ENCODE measurements around the gene UBR4.
A peak's percentile ranks its signal among the peaks of the same experiment; 100 is the strongest.
"Not testable (repeated sequence)": the region's sequence is repeated elsewhere in the genome, so short reads cannot be mapped to it uniquely, and the experiment has no call there.

The UBR4 gene

DNA sequence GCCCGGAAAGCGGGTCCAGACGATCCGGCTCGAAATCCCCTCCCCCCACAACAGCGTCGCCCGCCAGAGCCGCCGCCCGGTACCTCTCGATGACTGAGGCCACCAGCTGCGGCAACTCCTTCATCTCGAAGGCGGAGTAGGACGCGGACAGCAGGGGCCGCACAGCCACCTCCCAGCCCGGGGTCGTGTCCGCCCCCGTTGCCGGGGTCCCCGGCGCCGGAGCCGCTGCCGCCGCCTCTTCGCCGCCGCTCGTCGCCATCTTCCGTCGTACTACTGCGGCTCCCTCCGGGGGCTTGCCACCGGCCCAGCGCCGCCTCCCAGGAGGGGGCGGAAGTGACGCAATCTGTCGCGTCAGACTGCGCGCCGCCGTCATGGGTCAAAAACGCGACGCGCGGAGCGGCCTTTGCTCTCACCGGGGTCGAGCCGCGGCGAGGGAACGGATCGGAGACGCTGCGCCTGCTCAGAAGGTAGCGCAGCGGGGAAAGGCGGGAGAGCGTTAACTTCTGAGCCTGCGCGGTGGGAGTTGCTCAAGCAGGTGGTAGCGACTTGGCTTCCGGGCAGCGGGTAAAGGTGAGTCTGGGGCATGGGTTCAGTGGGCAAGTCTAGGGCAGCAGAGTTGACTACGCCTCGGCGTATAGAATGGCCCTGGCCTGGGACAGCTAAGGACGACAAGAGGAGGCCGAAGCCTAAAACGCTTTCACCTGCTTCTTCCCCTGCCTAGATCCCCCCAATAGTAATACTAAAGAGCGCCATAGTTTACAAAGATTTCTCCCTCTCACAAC is at the start of gene UBR4:
Gene UBR4, minus strand, starts transcription at position 277 of the 782 bp plus-strand sequence. Its CDS starts 18 bp downstream, at position 259.
- peak; percentile 96 for DNase-seq (ENCODE audit: low spot score)

DNA sequence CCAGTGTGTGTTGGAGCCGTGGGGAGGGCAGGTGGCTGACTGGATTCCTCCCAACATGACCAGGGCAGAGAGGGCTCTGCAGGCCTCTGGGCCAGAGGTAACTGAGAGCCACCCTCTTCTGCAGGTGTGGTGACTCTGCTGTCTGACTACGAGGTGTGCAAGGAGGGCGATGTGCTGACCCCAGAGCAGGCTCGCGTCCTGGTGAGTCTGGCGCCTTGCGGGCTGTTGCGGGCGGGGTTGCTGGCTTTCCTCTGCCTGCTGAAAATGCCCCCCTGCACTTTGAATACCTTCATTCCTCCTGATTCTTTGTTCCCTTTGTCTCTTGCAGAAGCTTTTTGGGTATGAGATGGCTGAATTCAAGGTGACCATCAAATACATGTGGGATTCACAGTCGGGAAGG is 48.3 kb upstream of the UBR4 start:
- no peak for DNase-seq (ENCODE audit: low spot score)

DNA sequence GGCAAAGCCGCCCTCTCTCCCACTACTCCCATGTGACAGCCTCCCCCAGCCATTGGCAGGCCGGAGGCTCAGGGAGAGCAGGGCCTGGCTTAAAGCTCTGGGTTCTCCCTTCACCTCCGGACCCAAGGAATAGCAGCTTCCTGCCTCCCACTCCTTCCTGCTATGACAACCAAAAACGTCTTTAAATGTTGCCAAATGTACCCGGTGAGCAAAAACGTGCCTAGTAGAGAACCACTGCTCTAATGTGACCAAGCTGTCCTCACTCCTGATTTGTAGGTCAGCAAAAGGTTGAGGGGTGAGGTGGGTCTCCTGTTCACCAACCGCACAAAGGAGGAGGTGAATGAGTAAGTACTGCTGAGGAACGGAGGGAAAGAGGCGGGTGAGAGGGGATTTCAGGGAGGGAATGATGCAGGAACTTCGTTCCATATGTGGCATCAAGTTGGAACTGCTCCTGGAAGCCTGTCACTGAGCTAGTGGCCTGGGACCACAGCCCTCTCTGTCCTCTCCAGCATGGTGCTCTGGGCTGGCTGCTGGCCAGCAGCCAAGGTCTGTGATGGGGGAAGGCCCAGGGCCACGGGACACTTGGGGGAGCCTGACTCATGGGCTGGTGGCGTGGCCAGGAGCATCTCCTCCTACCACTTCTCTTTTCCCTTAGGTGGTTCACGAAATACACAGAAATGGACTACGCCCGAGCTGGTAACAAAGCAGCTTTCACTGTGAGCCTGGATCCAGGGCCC is 47.3 kb upstream of the UBR4 start:
- DNase-seq (ENCODE audit: low spot score), result no peak

DNA sequence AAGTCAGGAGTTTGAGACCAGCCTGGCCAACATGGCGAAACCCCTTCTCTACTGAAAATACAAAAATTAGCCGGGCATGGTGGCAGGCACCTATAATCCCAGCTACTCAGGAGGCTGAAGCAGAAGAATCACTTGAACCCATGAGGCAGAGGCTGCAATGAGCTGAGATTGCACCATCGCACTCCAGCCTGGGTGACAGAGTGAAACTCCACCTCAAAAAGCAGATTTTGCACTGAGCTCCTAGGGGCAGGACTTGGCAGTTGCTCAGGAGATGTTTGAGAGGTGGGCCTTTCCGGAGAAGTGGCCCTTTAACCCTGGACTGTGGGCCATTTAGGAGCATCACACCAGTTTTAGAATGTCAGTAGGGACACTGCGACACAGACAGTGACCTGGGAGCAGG is 46.2 kb upstream of the UBR4 start:
- DNase-seq (ENCODE audit: low spot score), result not testable (repeated sequence)

DNA sequence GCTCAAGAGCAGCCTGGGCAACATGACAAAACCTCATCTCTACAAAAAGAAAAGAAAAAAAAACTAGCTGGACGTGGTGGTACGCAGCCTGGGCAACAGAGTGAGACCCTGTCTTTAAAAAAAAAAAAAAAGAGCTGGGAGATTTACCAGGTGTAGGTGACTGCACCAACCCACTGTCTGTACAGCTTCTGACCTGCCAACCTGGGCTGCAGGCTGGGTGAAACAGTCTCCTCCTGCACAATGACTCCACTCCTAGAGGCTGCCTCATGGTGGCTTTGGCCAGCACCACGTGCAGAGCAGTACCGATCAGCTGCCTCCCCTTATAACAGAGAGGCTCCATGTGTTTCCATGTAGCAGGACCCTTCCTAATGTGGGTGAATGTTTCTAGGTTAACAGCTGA is 45.2 kb upstream of the UBR4 start:
- DNase-seq (ENCODE audit: low spot score), result no peak

DNA sequence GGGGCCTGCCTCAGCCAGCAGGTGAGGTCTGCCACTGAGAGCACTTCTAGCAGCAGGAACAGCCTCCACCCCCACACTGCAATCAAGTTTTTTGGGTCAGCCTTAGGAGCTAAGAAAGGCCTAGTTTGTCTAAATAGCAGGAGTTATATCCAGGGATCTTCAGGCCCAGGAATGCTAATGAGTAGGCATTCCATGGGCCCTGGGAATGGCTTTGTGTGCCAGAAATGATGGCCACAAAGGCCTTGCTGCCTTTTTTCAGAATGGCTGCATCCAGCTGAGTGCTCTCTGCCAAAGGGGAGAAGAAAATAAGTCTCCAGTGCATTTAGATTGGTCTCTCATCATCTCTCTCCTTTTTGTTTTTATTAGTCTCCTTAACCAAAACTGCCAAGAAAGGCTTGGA is 44.4 kb upstream of the UBR4 start:
- DNase-seq (ENCODE audit: low spot score), result peak; percentile 41

DNA sequence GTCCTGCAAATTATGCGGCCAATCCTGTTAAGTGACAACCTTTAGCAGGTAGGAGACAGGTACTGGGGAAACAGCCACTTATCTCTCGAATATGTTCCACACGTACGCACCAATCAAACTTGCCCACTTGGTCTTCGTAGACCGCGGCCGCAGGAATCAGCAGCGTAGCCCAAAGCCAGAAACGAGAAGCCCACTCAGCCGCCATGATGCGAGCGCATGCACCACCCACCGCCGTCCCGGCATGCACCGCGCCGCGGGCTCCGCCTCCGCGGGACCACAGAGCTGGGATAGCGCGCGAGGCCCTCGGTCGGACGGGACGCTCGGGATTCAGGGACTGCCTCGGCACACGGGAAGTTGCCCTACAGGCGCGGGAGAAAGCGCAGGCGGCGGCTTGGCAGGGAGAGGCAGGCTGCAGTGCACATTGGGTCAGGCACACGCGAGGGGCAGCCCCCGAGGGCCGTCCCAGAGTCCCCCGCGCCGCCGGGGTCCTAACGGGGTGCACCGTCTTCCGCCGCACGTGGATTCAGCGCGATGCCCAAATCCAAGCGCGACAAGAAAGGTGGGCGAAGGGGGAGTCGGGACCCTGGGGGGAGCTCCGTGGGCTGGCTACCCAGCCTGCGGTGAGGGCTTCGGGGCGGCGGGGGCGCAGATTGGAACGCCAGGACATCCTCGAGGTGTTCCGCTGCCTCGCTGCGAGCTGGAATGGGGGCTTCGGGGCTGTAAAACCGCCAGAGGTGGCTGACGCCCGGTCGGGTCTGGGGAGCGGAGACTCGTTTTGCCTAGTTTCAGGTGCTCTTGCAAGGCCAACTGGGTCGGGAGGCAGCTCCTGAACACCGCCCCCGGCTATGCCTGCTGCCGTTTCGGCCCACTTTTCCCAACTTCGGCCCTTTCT is 41.5 kb upstream of the UBR4 start, which contains the start of the genes EMC1 and MRTO4:
Gene EMC1, minus strand, starts transcription at position 220 of the 892 bp plus-strand sequence. Its CDS starts 15 bp downstream, at position 205.
Gene MRTO4, plus strand, starts transcription at position 501 of the 892 bp plus-strand sequence. Its CDS starts 31 bp downstream, at position 532.
- peak; percentile 83 for DNase-seq (ENCODE audit: low spot score)

DNA sequence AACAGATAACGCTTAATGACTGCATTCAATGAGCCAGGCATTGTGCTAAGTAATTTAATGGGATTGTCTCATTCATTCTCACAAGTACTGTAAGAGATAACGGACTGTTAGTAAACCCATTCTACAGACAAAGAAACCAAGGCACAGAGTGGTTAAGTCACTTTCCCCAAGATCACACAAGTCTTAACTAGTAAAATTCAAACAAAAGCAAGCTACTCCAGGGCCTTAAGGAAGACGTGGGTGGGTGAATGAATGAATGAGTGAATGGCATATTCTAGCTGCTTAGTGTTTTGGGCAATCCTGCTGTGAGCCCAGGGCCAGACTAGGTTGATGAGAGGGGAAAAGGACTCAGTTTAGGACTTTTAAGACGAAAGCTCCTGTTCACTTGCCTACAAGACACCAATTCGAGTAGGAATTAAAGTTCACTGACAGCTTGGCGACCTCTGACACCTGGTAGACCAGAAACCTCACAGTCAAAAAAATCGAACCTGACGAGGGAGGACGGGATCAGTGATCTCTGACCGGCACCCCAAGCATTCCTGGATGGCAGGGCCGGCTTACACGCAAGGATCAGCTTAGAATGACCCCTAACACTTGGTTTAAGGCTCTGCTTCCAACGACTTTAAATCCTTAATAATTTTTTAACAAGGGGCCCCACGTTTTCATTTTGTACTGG is 40.7 kb upstream of the UBR4 start:
- no peak for DNase-seq (ENCODE audit: low spot score)

DNA sequence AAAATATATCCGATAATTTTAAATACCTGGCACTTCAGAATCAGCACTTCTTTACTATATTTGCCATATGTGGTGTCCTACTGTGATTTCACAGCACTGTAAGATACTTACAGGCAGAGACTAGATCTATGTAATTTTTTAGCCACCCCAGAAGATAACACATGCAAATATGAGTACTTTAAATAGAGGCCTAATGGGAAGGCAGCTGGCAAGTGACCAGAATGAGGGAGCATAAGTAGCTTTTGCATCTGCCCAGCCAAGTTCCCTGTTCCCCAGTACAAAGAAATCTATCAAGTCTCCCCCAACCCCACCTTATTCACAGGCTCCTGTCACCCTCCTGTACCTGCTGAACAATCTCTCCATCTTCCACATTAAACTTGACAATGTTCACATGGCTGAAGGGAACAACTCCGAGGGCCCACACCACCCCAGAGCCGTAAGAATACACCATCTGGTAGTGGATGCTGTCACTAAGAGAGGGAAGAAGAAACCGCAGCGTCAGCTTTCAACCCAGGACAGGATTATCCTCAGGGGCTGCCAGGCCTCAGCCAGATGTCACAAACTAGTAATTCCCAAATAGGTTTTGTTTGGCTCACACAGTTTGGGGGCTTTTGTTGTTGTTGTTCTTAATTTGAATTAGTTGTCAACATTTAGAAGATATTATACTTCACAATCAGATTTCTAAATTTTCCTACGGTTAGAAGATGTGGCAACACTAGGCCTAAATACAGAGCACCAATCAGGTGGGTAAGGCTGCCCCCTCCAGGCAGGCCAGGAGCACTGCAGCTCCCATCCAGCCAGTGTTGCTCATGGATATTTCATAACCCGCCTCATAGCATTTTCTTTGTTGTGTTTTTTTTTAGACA is 30.8 kb upstream of the UBR4 start:
- peak; percentile 75 for DNase-seq (ENCODE audit: low spot score)

DNA sequence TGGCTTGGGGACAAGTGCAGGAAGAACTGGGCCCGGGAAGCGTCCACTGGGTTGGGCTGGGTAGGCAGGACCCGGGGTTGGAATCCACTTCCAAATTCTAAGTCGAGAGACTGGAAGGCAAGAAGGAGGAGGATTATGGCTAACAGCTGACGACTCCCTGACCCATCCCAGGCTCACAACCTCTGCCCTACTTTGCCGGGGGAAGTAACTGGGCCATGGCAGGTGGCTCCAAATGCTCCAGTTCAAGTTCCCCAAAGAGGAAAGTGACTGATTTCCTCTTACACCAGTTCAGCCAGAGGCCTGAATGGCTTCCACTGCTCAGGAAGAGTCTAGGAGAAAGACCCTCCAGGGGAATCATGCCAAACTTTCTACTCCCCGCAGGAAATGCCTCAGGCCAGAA is 29.8 kb upstream of the UBR4 start:
- DNase-seq (ENCODE audit: low spot score), result no peak

DNA sequence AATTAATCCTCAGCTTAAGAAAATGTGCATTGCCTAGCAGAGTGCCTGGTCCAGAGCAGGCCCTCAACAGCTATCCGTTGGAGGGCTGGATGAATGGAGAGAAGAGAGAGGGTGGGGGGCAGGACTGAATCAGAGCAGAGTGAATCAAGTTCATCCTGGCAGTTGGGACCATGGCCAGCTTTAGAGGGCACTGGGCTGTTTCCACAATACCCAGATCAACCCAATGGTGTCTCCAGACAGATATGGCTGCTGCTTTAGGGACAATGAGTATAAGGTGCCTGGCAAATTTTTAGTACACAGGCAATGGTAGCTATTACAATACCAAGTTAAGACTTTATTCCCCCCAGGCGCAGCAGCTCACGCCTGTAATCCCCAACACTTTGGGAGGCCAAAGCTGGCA is 24.2 kb upstream of the UBR4 start:
- no peak for DNase-seq (ENCODE audit: low spot score)

DNA sequence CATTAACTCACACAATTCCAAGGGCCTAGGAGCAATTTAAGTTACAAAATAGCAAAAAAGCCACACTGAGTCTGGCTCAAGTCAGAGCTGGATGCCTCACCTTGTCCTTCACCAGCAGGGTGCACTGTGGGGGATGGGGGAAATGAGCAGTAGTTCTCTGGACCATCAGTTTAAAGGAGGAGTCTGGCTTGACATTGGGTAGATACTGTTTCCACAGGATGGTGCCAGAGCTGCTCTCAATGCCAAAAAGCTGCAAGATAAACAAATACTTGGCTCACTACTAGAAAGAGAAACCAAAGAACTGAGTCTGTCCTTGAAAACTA is 22.4 kb upstream of the UBR4 start:
- DNase-seq (ENCODE audit: low spot score), result peak; percentile 34

DNA sequence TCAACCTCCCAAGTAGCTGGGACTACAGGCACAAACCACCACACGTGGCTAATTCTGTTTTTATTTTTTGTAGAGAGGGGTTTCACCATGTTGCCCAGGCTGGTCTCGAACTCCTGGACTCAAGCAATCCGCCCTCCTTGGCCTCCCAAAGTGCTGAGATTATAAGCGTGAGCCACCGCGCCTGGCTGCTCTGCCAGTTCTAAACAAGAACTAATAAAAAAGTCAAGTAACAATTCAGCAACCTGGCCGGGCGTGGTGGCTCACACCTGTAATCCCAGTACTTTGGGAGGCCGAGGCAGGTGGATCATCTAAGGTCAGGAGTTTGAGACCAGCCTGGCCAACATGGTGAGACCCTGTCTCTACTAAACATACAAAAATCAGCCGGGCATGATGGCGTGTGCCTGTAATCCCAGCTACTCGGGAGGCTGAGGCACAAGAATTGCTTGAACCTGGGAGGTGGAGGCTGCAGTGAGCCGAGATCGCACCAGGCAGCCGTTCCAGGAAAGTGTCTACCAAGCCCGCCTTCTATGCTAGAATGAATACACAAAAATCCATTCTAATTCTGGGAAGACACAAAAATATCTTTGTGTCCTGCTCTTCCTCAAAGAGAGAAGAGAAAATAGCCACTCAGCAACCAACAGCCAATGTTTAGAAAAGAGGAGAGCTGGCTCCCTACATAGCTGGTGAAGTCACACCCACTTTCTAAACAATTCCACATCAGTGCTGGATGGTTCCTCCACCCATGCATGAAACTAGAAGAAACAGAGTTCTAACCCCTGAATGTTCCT is 21.9 kb upstream of the UBR4 start:
- peak; percentile 31 for DNase-seq (ENCODE audit: low spot score)

DNA sequence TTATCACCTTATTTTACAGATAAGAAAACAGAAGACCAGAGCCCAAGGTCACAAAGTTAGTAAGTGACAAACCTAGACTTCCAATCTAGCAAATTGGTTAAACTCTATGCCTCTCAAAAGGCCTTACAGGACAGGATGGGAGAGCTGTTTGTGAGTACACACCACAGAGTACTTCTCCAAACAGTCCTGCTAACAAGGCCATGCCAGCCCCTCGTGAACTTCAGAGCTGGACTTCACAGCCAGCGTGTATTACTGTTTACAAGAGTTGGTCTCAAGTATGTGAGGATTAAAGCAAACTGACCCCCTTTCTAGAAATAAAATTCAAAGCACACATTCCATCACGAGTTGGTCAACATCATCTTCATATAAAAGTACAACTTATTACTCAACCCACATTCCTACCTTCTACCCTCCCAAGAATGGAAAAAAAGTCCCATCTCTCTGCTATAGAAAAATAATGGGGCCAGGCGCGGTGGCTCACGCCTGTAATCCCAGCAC is 19.8 kb upstream of the UBR4 start:
- DNase-seq (ENCODE audit: low spot score), result no peak

DNA sequence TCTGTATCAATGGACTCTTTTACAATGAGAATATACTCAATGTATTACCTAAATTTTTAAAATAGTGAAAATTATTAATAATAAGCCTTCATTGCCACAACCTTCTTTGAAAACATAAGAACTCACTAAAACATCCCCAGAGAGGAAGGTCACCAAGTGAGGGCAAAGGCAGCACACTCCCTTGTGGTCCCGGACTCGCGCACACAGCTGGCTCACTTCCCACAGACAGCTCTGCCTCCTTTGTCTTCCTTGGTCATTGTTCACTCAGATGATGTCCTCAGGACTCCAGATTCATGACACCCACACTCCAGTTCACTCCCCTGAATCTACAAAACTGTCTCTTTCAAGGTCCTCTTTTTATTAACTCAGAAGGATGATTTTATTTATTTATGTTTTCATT is 19.2 kb upstream of the UBR4 start:
- DNase-seq (ENCODE audit: low spot score), result no peak

DNA sequence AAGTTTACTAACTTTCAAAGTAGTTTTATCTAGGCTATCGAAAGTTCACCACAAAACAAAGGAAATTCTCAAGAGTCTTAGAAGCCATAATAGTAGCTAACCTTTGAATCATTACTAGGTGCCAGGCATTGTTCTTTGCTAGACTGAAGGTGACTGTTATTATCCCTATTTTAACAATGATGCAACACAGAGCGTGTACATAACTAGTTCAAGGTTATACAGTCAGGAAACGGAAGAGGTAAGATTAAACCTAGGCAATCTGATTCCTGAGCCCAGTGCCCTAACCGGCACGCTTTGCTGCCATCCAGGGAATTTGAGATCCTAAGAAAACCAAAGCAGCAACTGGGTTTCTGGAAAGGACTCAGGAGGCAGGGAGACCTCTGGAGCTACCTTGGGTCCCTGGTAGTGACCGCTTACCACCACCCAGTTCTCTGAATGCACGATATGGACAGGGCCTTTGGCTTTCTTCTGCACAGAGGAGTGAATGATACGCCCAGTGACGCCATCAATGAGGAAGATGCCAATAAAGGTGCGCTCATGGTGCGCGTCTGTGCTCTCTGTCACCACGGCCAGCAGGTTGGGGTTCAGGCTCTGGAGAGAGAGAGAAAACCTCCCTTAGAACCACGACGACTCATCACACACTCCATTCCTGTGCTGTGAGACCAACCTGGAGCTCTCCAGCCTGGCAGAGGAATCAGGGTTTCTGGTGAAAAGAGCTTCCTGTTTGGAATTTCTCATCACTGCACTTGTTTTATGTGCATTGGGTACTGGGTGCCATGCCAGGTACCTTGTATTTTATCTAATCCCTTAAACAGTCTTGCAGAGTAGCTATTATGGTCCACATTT is 13.1 kb upstream of the UBR4 start:
- no peak for DNase-seq (ENCODE audit: low spot score)

DNA sequence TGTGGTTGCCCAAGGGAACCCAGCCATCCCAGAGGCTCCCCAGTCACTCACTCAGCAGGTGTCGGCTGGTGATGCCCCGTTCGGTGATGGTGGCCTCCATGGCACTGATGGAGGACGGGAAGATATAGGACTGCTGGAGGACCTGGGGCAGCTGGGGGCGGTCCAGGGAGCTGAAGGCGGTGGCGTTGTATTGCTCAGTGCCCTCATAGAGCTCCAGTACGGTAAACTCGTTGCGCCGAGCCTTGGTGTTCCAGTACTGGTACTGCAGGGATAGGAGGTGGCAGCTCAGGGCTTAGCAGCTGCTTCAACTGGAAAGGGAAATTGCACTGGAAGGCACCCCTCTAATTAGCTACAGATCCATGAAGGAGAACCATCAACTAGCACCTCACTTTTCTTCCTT is 12.5 kb upstream of the UBR4 start:
- DNase-seq (ENCODE audit: low spot score), result no peak

DNA sequence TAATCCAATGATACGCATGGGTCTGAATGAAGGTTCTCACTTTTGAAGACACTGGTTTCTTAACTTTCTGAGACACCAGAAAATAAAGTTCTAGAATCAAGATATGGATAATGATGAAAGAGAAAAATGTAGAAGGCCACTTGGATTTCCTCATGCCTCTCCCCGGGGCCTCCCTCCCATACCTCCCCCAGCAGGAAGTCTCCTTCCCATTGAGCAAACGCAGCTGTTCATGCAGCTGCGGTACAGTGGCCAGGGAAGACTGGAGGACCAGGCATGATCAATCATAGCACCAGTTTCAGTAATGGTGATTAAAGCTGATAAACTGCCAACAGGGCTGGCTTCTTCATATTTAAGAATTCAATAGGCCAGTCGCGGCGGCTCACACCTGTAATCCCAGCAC is 10.9 kb upstream of the UBR4 start:
- no peak for DNase-seq (ENCODE audit: low spot score)
